ENCODE measurements around the gene ADD3.

ADD3 gene

GRCh38 chr10:110007701-110008517 is at the start of gene ADD3:
Gene ADD3 (plus strand): TSS chr10:110007984. CDS start chr10:110100654, 92,670 bp downstream.
- peak within 1 kb of the TSS; percentile 95 for H3K4me3 ChIP-seq (ENCODE audit: low read length)
- no peak for TF ChIP-seq ZNF274 (IDR thresholded peaks at IDR 0.05; ENCODE audit: low read depth, low read length)

GRCh38 chr10:109958059-109958458 is 49.7 kb upstream of the ADD3 start:
- TF ChIP-seq ZNF274 (IDR thresholded peaks at IDR 0.05; ENCODE audit: low read depth, low read length) = no peak
- H3K4me3 ChIP-seq (ENCODE audit: low read length) = no peak overlapping the region

DNA sequence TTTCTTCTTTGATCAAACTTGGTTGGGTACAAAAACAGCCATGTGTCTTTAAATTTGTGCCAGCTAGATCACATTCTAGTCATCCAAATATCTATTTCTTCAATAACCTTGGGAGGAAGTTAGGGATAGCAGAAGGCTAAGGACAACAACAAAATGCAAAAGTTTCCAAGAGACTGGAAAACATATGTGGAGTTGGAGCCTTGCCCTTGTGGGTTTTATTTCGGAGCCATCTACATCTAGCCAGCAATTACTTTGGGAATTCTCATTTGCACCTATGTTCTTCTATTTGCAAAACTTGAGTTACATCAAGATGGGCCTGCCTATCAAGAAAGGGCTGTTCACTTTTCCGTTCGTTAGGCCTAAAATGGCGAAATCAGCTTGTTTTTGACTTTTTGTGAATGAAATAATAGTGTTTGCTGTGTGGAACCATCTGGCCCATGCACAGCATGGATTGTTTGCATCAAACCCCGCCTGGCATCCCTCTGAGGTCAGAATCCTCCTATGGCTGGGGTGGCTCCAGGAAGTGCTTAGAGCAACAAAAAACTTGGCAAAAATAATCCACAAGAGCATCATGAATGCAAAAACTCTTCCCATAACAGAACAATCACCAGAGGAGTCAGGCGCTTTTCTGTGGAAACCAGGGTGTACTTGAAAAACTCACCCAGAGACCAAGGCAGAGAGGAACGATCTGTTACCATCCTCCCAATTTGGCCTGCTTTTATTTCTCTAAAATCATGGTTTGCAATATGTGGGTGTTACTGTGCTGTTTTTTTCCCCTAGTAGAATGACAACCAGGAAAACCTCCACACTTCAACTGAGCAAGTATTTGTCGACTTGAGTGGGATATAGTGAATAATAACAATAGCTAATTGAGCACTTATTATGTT is 48.3 kb upstream of the ADD3 start:
- no peak for TF ChIP-seq ZNF274 (IDR thresholded peaks at IDR 0.05; ENCODE audit: low read depth, low read length)
- H3K4me3 ChIP-seq (ENCODE audit: low read length) = no peak overlapping the region

DNA sequence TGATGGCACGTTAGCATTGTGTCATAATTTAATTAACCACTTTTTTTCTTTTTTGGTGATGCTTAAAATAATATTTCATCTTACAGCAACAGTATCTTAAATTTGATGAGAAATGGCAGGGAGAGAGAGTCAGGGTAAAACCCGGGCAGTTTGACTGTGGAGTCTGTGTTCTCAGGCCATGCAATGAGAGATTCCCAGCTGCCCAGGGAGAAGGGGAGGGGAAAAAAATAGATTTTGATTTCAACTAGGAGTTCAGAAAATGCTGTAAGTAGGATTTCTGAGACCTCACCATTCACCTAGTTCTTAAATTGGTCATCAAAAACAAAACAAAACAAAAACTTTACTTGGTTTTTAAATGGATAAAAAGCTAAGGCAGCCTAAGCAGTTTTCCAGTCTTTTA is 47.1 kb upstream of the ADD3 start:
- H3K4me3 ChIP-seq (ENCODE audit: low read length) = no peak overlapping the region
- no peak for TF ChIP-seq ZNF274 (IDR thresholded peaks at IDR 0.05; ENCODE audit: low read depth, low read length)

DNA sequence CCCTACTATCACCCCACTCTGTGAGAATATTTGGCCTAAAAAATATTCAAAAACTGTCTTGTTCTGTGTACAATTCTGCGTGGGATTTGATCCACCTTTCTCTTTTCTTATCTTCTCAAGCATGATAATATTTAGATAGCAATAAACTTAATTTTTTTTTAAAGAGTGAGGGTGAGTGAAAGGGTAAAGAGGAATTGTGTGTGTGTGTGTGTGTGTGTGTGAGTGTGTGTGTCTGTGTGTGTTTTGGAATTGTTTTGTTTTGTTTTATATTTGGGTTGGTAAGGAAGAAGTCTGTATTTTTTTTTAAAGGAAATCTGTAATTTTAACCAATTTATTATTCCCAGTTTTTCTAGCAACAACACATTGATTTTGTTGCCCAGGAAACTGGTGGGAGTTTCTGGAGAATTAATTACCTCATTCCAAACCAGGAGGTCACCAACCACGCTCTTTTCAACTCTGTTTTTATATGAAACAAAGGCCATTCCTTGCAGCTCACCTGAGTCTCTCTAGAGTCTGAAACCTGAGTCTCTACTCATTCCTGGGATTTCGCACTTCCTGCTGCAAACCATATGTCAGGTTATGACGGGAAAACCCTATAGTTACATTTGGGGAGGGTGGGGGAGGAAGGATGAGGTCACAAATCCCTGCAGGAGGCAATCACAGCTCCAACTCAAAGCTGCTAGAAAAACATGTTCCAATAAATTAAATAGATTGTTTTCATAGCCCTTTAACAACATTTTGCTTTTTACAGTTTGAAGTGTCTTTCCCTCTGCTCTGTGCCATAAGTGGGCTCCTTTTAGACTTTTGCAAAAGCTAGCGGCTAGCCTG is 46.4 kb upstream of the ADD3 start:
- TF ChIP-seq ZNF274 (IDR thresholded peaks at IDR 0.05; ENCODE audit: low read depth, low read length) = no peak
- no peak overlapping the region for H3K4me3 ChIP-seq (ENCODE audit: low read length)

- TF ChIP-seq ZNF274 (IDR thresholded peaks at IDR 0.05; ENCODE audit: low read depth, low read length) = no peak
- no peak overlapping the region for H3K4me3 ChIP-seq (ENCODE audit: low read length)
These were observed 45.5 kb upstream of the ADD3 start for GRCh38 chr10:109962247-109962646.

DNA sequence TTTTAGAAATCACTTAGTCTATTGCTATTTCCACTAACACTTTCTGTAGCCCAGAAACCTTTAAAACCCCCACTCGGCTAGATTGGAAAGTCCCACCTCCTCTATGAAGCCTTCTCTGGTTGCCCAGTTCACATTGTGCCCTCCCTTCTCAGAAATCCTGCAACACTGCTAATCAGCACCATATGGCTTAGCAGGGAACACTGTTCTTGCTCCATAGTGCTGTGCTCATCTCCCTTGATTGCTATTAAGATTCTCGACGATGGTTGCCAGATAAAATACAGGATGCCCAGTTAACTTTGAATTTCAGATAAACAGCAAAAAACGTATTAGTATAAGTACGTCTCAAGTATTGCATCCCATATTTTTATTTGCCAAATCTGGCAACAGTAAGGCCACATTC is 44.3 kb upstream of the ADD3 start:
- no peak for TF ChIP-seq ZNF274 (IDR thresholded peaks at IDR 0.05; ENCODE audit: low read depth, low read length)
- no peak overlapping the region for H3K4me3 ChIP-seq (ENCODE audit: low read length)

- no peak for TF ChIP-seq ZNF274 (IDR thresholded peaks at IDR 0.05; ENCODE audit: low read depth, low read length)
- no peak overlapping the region for H3K4me3 ChIP-seq (ENCODE audit: low read length)
These were observed 43.5 kb upstream of the ADD3 start for GRCh38 chr10:109964318-109964717.

GRCh38 chr10:109966961-109967738 is 40.6 kb upstream of the ADD3 start:
- TF ChIP-seq ZNF274 (IDR thresholded peaks at IDR 0.05; ENCODE audit: low read depth, low read length) = no peak
- no peak overlapping the region for H3K4me3 ChIP-seq (ENCODE audit: low read length)

GRCh38 chr10:109967739-109968088 is 40.1 kb upstream of the ADD3 start:
- H3K4me3 ChIP-seq (ENCODE audit: low read length) = no peak overlapping the region
- no peak for TF ChIP-seq ZNF274 (IDR thresholded peaks at IDR 0.05; ENCODE audit: low read depth, low read length)

DNA sequence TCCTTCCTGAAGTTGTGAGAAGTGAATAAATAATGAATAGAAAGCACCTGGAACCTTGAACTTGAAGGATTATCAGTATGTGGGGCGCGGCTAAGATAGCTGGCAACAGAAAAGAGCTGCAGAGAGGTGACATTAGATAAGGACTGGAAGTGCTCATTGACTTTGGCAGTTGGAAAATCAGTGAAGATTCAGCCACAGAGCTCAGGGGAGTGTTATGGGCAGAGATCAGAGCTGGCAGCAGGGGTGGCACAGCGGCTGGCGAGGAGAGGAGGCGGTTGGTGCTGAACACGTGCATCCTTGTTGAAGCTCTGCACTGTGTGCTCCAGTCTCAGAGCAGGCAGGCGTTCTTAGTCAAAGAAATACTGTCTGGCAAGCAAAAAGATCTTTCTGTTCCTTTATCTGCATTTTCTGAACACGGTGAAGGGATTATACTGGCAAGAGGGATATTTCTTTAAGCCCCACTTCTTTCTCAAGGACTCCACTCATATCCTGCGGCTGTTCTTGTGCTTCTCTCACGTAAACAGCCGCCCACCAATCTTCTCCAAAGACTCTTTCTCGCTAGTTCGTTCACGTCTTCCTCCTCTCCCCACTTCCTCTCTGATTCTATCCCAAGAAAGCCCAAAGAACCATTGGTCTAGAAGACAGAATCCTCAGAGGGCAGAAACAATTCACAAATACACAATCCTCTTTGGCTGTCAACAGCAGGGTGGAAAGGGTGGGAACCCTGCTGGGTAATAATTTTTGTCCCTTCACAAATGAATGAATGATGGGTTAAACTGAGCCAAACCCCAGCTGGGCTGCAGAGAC is 38.6 kb upstream of the ADD3 start:
- H3K4me3 ChIP-seq (ENCODE audit: low read length) = no peak overlapping the region
- no peak for TF ChIP-seq ZNF274 (IDR thresholded peaks at IDR 0.05; ENCODE audit: low read depth, low read length)

DNA sequence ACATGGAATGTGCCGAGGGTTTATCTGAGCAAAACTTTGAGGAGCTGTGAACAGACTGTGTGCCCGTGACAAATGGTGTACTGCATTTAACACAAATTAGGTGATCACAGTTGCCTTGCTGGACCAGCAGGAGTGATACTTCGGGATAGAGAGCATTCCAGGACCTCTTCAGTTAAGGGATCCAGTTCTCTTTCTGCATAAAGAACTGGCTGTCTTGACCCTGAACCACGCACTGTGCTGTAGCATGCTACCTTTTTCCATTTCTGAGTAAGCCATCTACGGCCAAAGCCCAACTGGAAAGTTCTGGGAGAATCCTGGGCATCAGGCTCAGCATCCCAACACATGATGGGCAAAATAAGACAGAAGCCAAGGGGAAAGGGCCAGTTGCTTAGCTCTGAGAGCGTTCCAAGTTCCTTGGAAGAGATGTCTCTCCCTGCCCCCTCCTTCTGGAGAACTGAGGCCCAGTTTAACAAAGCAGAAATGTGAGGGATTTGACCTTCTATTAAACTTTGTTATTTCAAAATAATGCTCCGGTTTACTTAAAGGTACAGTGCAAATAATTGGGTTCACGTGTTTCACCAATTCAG is 37.9 kb upstream of the ADD3 start:
- TF ChIP-seq ZNF274 (IDR thresholded peaks at IDR 0.05; ENCODE audit: low read depth, low read length) = no peak

More for the DNA sequence above, 37.9 kb upstream of the ADD3 start:
- no peak overlapping the region for H3K4me3 ChIP-seq (ENCODE audit: low read length)

Data from GM08714 (cell line).